Spleen (tissue), 7 donors: ENCODE measurements around the gene RIPPLY1.

Source experiments
- CTCF ChIP-seq, 11 experiments: fragments of 200-600 bp in 7 of 11; fragments of 450-650 bp in 4 of 11; sonication (generic) in 4 of 11; IDR thresholded peaks in 8 of 11; conservative IDR thresholded peaks in 3 of 11; 1 replicate in 7 of 11; 2 replicates in 4 of 11; pipeline versions ENCODE4 v1.4.0 to v1.8.0; 2016 to 2021; ENCODE audit warnings: antibody characterized with exemption in 11 of 11, inconsistent platforms in 4 of 11, mild to moderate bottlenecking in 1 of 11
- POLR2AphosphoS5 ChIP-seq, 3 donors: sonication (generic); formaldehyde crosslinking; IDR thresholded peaks; one replicate each; pipeline ENCODE4 v1.5.1; 2017; ENCODE audit warnings: antibody characterized with exemption in 3 of 3
- donor health status: DM: no; HTN: no; CAD: no; lungs with moderate emphysema.
- donor health status: DM: no; HTN: no; CAD: no.
- donor health status: DM: no; HTN: no; CAD: no.

- TF ChIP-seq CTCF (IDR thresholded peaks at IDR 0.05 in 8 of 11, conservative IDR thresholded peaks at IDR 0.05 in 3 of 11) (no peak), POLR2AphosphoS5 (IDR thresholded peaks at IDR 0.05) (no peak)
Observed at GRCh38 chrX:106901341-106901740, 1.8 kb downstream of the RIPPLY1 start.
